ENCODE results near the gene CNTN1.
"Not testable (repeated sequence)": the region's sequence is repeated elsewhere in the genome, so short reads cannot be mapped to it uniquely, and the experiment has no call there.

- TF ChIP-seq TCF12 (IDR thresholded peaks at IDR 0.05; ENCODE audit: low read depth, low read length); SPI1 (IDR thresholded peaks at IDR 0.05; ENCODE audit: borderline replicate concordance, insufficient read depth, low read depth, low read length); BCL3 (IDR thresholded peaks at IDR 0.05; ENCODE audit: borderline replicate concordance, insufficient read depth, low read depth, low read length, poor library complexity, severe bottlenecking); CEBPB (IDR thresholded peaks at IDR 0.05; ENCODE audit: borderline replicate concordance in 1 of 2, low read depth in 2 of 2, low read length in 2 of 2); PML (IDR thresholded peaks at IDR 0.05; ENCODE audit: low read length): not testable (repeated sequence)
Observed at GRCh38 chr12:41081241-41081640, 389.0 kb downstream of the CNTN1 start.
